HG03571 (cell line): Measurements from ENCODE around the gene CCDC33.
"Not testable (repeated sequence)": the region's sequence is repeated elsewhere in the genome, so short reads cannot be mapped to it uniquely, and the experiment has no call there.

Experiments
- ATAC-seq: cut with Tn5 transposase; IDR thresholded peaks from one replicate; pipeline ENCODE4 v1.9.1; 2021; ENCODE audit not compliant: unreplicated experiment

Gene CCDC33

GRCh38 chr15:74356050-74356449, 119.9 kb downstream of the CCDC33 start:
- ATAC-seq, result not testable (repeated sequence)

GRCh38 chr15:74357514-74357913, 121.4 kb downstream of the CCDC33 start:
- not testable (repeated sequence) for ATAC-seq

- ATAC-seq, result not testable (repeated sequence)
Observed at GRCh38 chr15:74359376-74359775, 123.2 kb downstream of the CCDC33 start.

GRCh38 chr15:74360855-74361254, 124.7 kb downstream of the CCDC33 start:
- not testable (repeated sequence) for ATAC-seq

GRCh38 chr15:74362482-74362881, 126.4 kb downstream of the CCDC33 start:
- no peak for ATAC-seq

- ATAC-seq, result no peak
Observed at GRCh38 chr15:74364936-74365597, 128.9 kb downstream of the CCDC33 start.

- ATAC-seq, result no peak
Observed at GRCh38 chr15:74365598-74366445, 129.7 kb downstream of the CCDC33 start.

GRCh38 chr15:74367296-74367854, 131.2 kb downstream of the CCDC33 start, which contains the start of gene CYP11A1:
Gene CYP11A1, minus strand, starts transcription at chr15:74367646. Its CDS starts 61 bp downstream, at chr15:74367585.
- no peak for ATAC-seq

GRCh38 chr15:74368121-74368520, 132.0 kb downstream of the CCDC33 start:
- no peak for ATAC-seq

- ATAC-seq, result no peak
Observed at GRCh38 chr15:74369084-74369745, 133.1 kb downstream of the CCDC33 start.

- no peak for ATAC-seq
Observed at GRCh38 chr15:74369756-74370155, 133.6 kb downstream of the CCDC33 start.

- no peak for ATAC-seq
Observed at GRCh38 chr15:74370471-74370870, 134.3 kb downstream of the CCDC33 start.

- ATAC-seq, result no peak
Observed at GRCh38 chr15:74373056-74373650, 137.0 kb downstream of the CCDC33 start.

- peak; percentile 52 for ATAC-seq
Observed at GRCh38 chr15:74373731-74374647, 137.9 kb downstream of the CCDC33 start.

GRCh38 chr15:74374648-74375302, 138.6 kb downstream of the CCDC33 start:
- ATAC-seq, result no peak

GRCh38 chr15:74375303-74375693, 139.2 kb downstream of the CCDC33 start:
- ATAC-seq, result no peak

- ATAC-seq, result no peak
Observed at GRCh38 chr15:74376226-74376625, 140.1 kb downstream of the CCDC33 start.

GRCh38 chr15:74376825-74377581, 140.9 kb downstream of the CCDC33 start:
- no peak for ATAC-seq
